Ovary (tissue), 3 donors: ENCODE results near the gene EMP3.

Source experiments
- POLR2A ChIP-seq: fragments of 450-650 bp; IDR thresholded peaks from one replicate; pipeline ENCODE4 v1.6.1; 2017; ENCODE audit warnings: antibody characterized with exemption, mild to moderate bottlenecking, moderate library complexity
- TF ChIP-seq, protein P1 (sequence below), 3 donors: fragments of 450-650 bp in 2 of 3; fragments of 200-600 bp in 1 of 3; IDR thresholded peaks; one replicate each; pipeline versions ENCODE4 v1.5.1 to v1.8.0; 2016 to 2022; ENCODE audit warnings: antibody characterized with exemption in 3 of 3, mild to moderate bottlenecking in 1 of 3
- donor health status: DM: no; HTN: no; CAD: no.

DNA sequence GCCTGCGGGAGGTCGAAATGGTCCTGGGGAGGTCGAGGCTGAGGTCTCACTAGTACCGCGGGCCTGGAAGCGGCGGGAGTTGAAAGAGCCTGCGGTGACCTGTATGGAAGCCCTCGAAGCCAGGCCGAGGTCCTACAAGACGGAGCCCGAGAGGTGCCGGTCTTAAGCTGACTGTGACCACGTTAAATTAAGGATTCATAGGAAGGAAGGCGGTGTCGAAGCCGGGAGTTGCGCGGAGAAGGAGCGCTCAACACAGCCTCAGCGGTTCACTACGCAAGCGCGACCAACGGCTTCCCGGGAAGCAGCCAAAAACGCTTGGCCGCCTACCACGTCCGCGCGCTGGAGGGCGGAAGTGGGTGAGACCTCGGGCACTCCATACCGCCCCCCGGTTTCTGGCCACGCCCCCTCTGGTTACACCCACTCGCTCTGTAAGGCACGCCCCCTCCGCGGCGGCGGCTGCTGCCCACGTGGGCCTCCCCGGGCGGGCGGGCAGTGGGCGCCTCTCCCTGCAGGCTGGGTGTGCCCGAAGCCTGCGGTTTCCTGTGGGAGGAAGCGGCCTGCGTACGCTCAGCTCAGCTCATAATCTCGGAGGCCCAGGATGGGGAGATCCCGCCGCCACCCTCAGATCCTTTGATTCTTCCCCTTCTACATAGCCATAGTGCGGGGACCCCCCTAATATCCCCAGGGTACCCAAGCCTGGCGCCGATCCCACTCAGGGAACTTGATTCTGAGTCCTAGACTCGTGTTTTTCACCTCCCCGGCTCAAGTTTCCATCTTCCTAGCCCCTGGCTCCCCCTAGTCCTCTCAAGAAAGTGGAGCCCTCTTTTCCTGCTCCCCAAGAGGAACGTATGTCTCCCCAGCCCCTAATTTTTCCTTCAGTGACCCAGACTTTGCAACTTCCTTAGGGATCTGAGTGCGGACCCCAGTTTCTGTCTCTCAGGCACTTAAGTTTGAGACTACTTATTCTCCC, 3.4 kb upstream of the EMP3 start:
- TF ChIP-seq, protein P1, sequence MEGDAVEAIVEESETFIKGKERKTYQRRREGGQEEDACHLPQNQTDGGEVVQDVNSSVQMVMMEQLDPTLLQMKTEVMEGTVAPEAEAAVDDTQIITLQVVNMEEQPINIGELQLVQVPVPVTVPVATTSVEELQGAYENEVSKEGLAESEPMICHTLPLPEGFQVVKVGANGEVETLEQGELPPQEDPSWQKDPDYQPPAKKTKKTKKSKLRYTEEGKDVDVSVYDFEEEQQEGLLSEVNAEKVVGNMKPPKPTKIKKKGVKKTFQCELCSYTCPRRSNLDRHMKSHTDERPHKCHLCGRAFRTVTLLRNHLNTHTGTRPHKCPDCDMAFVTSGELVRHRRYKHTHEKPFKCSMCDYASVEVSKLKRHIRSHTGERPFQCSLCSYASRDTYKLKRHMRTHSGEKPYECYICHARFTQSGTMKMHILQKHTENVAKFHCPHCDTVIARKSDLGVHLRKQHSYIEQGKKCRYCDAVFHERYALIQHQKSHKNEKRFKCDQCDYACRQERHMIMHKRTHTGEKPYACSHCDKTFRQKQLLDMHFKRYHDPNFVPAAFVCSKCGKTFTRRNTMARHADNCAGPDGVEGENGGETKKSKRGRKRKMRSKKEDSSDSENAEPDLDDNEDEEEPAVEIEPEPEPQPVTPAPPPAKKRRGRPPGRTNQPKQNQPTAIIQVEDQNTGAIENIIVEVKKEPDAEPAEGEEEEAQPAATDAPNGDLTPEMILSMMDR (IDR thresholded peaks at IDR 0.05): peak in 1 of 3 donors; percentile 2
- TF ChIP-seq POLR2A: peak; percentile 80
